Measurements from ENCODE around the gene MYCBP2.
A peak's percentile ranks its signal among the peaks of the same experiment; 100 is the strongest.

Gene MYCBP2

DNA sequence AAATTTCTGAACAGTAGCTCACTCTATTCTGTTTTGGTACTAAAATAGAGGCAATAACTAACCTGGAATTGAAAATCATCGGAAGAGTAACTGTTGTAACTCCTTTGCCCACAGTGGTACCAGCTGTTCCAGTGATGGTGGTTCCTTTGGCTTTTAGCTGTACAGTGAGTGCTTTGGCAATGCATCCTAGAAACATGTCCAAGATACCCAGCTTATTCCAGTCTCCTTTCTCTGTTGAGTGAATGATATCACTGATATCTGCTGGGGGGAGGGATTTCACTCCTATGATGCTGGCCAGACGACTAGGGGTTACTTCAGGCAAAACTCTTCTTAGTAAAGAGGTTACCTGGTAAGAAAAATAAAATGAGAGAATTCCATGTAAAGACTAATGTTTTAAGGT, 259.4 kb downstream of the MYCBP2 start:
- no peak for DNase-seq

DNA sequence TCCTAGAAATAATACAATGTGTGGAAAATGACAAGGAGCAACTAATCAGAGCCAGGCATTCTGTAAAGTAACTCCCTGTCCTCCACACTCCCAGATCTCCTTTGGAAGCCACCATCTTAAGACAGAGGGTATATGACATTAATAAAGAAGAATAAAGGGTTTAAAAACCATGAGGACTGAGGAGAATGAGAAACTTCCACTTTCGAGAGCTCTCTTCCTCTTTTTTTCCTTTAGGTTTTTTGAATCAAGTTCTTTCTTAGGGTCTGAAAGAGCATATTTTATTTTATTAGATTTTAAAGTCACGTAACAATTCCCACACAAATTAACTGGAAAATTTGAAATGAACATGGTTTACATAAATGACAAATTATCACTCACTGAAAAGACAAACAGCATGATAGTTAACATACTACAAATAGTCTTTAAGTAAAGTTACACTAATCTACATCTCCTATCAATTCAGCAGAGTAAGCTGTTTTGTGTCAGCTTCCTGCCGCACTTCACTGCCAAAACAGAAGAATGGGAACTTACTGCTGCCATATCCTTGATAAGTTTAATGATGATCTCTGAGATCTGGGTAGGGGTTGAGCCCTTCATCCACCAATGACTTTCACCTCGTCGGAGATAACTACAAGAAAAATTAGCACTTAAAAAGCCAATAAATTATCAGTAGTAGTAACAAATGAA, 261.3 kb downstream of the MYCBP2 start:
- no peak for DNase-seq

DNA sequence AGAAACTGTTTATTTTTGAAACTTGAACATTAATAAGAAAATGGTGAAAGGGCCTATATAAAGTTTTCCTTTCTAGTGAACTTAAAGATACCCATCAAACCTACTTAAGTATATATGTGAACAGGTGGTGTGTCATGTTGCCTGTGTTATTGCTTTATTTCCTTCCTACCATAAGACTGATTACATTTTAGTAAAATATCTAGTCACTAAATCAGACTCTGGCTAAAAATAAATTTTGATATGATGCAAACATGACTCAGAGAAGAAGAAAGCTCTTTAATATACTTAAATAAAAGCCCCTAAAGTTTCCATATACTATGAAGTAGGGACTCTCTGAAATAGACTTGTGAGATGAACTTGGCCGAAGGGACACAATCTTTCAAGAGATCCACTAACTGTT, 264.8 kb downstream of the MYCBP2 start:
- no peak for DNase-seq

DNA sequence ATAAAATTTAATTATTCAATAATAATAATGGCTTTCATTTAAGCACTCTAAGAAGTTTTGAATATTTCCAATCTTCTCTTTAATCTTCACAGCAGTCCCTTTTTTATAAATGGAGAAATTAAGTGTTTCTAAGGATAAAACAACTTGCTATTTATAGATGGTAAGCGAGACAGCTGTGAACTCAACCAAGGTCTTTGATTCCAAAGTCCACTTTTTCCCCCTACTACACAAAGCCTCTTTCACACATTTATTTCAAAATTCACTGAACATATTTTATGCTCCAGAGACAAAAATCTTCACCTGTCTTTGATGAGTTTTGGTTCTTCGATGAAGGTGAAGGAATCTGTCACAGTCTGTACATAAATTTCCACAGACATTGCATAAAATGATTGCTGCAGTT, 265.5 kb downstream of the MYCBP2 start:
- no peak for DNase-seq

DNA sequence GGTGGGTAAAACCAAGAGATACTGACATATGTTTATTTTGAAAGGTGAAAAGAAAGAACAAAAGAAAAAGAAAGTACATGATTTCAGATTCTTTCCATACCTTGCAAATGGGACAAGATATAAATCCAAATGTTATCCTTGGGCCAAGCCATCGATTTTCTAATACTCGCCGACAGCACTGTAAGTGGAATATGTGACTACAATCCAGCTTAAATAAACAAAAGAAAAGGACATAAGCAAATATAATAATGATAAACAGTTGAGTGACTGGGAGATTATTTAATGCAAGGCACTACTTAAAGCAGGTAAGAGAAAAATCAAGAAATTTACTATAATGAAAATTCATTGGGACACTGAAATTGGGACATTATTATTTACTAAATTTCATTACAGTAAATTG, 270.0 kb downstream of the MYCBP2 start:
- DNase-seq = no peak

DNA sequence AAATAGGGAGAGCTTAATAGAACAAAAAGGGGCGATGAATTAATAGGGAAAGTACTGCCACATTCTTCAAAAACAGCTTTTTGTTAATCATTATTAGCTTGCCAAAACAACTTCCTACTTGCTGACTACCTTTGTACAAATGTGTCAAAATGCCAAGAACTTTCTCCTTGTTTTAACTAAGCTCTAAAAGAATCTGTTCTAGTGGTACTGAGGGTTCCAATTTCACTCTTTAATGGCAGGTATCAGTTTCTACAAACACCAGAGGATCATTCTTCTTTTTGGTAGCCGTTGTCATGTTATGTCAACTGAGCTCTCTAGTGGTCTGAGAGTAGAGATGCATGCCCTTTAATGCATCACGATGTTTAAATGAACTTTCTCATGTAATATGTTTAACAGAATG, 270.5 kb downstream of the MYCBP2 start:
- no peak for DNase-seq

DNA sequence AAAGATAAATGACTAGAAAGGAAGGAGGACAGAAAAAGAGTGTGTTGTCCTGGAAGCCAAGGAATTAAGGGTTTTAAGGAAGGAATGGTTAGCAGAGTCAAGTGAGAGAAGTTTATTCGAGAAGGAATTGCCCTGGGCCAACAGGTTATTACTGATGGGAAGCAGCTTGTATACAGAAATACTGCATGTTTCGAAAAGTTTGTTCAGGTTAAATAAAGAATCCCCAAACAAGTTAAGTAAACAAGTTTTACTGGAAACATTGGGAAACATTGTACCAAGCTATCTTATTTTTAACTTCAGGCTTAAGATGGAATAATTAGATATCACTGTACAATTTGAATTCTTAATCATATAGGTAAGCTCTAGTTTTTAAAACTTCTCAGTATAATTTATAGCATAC, 271.7 kb downstream of the MYCBP2 start:
- no peak for DNase-seq

DNA sequence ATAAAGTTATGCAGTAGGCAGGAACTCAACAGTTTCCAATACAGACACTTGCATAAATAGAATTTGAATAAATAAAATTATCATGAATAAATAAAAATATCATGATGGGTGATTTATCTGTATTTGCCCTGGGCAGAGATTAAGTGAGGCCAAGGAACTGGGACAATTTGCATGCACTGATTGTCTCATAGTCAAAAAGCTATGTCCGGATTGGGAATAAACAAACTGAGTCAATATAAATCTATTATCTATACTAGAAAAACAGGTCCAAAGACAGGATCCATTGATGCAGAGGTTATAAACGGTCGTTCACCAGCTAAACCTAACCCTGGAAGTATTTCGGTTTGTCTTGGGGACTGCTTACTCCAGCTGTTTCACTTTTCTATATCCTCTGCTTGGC, 273.7 kb downstream of the MYCBP2 start:
- DNase-seq = no peak

DNA sequence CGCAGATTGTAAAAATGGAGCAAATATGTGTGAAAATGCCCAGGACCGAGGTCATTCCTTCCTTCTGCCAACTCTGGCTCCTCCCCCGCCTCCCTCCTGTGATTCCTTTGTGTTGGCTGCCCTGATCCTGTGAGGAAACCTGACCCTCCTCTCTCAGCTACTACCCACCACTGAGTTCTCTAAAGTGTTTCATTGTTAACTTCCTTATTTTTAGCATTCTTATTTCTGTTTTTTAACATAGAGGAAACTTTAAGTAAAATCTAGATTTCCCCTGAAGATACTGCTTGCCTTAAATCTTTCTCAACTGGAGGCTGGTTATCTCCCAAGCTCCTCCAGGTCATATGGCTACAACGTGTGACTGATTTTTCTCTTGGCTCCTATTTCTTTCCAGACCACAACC, 278.2 kb downstream of the MYCBP2 start:
- no peak for DNase-seq

DNA sequence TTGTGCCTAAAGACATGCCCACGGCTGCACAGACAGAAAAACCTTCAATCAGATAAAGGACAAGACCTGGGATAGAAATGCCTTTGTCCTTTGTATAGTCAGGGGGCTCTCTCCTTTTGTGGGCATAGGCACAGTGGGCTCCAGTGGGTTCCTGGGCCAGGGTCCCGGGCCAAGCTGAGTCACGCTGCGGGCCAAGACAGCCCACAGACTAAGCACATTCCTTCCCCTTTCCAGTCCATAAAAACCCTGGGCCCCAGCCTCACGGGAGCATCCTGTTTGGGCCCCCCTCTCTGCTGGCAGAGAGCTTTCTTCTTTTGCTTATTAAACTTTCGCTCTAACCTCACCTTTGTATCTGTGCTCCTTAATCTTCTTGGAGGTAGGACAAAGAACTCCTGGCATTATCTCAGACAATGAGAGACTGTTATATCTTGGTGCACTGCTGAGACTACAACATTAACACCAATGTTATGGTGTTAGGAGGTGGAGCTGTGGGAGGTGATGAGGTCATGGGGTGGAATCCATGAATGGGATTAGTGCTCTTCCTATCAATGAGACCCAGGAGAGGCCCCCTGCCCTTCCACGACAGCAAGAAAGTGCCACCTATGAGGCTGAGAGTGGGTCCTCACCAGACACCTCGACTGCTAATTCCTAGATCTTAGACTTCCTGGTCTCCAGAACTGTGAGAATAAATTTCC, 279.1 kb downstream of the MYCBP2 start:
- DNase-seq = no peak

DNA sequence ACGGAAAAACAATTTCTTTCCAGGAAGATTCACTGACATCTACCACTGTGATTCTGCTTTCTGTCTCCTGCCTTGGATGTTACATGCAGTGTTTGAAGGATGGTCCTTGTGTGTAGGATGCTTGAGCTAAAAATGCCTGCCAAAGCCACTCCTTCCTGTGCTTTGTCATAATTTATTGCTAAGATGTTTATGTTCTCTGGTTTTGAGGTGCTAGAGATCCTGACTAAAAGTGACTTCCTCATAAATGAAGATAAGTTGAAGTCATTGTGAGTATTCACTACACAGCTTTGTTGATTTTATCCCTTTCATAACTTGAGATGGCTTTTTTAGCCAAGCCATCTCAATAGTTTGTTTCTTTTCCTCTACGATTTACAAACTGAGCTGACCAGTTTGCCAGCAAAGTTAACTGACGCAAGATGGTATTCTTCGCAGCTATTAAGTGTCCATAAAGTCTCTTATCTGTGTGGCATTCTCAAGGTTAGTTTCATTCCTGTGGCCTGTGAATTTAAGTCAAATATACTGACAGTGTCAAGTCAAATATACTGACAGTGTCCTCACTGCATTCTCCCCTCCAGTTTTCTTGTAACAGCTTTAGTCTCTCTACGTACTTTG, 284.2 kb downstream of the MYCBP2 start:
- DNase-seq = no peak

DNA sequence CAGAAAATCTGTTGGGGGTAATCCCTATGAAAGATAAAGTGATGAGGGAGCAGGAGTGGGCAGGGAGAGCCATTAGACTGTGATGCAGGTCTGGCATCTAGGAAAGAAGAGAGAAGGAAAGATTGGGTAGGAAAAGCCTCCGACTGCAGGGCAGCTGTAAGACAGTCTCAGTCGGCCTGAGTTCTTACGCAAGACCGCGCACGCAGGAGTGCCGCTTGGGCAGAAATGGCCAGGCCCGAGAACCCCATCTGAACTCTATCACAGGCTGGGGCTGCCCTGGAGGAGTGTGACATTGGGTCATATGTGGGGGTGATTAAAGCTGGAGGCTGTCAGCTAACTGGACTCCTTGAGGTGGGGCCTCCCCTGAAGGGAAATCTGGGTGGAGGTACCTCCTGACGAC, 286.1 kb downstream of the MYCBP2 start:
- no peak for DNase-seq

DNA sequence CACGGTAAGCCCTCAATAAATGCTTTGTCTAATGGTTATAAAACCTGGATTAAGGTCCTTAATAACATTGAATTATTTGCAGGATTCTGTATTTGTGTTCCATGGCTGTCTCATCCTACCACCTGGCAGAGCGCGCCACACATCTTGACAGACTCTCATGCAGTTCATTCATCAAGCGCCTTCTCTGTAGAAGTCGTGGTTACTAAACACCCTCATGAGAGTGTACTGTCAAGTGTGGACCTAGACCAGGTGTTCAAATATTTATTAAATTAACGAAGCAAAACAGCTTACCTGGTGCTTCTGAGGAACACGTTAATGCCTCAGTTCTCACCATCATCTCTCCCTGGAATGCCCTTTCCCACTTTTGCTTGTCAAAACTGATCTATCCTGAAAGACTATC, 286.8 kb downstream of the MYCBP2 start:
- no peak for DNase-seq

DNA sequence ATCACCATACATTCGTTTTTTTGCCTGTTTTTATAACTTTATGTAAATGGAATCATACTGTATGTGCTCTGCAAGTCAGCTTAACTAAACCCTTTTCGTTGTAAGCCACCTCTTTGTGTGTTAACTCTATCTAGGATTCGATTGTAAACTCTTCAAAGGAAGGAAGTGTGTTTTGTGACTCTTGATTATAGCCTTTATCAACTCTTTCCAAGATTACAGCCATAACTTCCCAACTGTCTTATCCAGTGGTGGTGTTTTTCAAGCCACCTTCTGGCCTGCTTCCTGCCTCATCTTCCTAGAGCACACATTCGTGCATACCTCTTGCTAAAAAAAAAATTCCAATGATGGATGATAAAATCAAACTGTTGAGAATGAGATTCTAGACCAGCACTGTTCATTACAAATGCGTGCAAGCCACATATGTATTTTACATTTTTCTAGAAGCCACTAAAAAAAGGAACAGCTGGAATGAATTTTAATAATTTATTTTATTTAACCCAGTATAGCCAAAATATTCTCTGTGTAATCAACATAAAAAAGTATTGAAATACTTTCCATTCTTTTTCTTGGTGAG, 287.9 kb downstream of the MYCBP2 start:
- no peak for DNase-seq

DNA sequence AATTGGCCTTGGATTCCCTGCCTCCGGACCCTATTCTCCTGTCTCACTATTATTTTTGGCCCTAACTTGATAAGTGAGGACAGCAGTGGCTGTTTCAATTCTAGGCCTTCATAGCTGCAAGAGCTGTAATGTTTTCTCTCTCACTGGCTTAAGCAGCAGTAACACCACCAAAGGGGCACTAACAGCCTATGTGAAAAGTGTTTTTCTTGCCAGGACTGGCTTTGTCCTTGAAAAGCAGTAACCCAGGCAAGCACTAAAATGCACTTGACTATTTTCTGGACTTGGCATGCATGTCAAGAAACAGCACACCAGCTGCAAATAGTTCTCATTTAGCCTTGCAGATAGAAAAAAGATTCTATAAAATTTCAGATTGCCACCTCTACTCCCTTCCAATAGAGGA, 290.6 kb downstream of the MYCBP2 start:
- no peak for DNase-seq

DNA sequence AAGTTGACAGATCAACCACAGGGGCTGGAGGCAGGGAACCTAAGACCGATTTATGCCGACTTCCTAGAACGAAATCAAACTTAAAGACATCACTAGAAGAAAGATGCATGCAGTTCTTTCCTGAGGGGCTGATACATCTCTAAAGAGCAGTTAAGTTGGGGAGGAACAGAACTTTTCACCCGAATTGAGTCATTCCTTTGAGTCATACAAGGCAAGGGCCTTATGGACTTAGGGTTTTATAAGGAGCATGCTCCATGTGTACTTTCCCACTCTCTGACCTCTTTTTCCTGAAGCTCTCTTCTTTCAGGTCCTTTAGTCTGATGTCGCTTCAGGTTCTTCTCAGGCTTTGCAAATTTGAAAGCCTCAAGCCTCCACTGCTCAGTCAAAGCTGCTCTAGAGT, 292.0 kb downstream of the MYCBP2 start:
- DNase-seq = peak; percentile 56

DNA sequence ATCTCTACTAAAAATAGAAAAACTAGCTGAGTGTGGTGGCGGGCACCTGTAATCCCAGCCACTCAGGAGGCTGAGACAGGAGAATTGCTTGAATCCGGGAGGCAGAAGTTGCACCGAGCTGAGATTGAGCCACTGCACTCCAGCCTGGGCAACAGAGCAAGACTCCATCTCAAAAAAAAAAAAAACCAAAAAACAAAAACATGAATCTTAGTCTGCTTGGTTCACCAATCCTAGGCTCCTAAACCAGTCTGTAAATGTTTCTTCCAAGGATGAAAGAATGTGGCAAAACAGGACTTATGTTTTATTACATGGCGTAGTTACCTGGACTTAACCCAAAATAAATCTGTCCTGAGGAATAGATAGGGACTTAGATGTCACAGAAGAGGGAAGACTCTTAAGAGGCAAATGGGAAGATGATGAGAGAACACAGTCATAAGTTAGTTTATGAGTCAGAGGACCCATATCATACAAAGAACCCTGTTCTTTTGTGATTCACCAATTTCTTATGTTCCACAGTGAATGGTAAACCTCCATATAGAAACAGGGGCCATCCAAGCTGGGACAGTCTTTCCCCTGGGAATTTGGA, 293.1 kb downstream of the MYCBP2 start:
- peak; percentile 8 for DNase-seq

DNA sequence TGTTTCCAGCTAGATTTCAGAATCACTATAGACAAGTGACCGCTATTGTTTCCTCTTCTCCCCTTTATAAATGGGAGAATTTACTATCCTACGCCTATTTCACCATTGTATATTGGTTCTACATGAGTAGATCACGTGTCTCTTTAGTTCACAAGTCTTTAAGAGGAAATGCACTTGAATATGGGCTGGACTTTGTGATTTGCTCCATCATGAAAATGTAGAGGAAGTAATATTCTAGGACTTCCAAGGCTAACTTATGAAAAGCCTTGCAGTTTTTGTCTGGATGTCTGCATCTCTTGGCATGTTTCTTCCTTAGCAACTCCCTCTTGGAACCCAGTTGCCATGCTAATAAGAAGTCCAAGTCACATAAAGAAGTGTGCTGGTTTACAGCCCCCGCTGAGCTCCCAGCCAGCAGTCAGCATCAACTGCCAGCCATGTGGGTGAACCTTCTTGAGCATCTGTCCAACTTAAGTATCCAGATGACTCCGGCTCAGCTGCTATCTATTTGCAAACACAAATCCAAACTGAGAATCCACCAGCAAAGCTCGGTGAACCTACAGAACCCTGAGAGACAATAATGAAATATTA, 295.1 kb downstream of the MYCBP2 start:
- DNase-seq = no peak

DNA sequence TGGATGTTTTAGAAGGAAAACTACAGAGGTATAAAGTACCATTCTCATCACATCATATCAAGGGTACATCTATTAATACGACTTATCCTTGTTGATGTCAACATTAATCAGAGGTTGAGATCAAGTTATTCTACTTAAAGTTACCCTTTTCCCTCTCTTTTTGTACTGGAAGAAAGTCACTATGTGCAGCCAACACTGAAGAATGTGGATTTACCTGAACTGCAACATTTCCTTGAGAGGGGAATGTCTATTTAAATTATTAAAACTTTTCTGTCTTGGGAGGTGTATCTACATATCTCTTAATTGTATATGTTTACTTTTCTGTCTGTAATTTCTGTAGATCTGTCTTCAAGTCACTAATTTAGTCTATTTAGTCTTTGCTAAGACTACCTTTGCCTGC, 297.5 kb downstream of the MYCBP2 start:
- no peak for DNase-seq

DNA sequence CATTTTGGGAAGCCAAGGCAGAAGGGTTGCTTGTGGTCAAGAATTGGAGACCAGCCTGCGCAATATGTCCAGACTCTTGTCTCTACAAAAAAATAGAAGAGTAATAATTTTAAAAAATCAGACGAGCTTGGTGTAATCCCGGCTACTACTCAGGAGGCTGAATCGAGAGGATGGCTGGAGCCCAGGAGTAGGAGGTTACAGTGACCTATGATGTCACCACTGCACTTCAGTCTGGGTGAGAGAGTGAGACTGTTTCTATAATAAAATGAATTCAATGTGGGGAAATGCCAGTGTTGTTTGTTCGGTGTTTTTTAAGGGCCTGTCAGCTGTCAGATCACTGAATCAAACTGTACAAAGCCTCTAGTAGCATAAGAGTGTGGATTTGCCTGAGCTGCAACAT, 298.7 kb downstream of the MYCBP2 start:
- DNase-seq = peak; percentile 44

DNA sequence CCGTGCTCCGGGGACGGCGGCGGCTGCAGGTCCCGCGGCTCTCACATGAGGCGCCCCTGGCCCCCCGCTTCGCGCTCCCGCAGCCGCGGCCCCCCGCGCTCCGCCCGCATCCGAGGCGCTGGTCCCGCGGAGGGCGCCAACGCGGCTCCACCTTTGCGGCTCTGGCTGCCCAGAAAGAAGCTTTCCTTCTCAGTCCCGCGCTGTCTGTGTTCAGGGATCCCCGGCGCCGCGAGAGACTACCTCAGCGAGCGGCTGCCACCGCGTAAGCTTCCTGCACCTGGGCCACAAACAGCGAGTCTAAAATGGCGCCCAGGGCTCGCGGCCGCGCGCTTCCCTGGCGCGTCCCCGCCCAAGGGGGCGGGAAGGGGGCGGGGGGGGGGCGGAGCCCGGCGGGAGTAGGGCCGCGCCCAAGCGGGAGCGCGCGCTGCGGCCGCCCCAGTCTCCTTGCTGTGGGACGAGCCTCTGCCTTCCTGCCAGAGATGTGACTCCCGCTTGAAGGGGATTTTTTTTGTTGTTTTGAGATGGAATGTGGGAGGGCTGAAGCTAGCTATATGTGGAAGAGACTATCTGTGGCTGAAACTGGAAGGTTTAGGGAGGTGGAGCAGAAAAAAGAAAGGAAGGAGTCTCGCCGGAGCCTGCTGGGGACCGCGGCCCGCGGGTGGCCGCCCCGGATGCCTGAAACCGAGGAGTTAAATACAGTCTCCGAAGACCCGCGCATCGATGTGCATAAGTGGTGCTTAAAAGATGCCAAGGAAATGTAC, 299.9 kb downstream of the MYCBP2 start, which contains the start of gene FBXL3:
Gene FBXL3, minus strand, starts transcription at position 299 of the 761 bp plus-strand sequence. CDS start 5,299 bp downstream, outside the sequence.
- peak; percentile 93 for DNase-seq

DNA sequence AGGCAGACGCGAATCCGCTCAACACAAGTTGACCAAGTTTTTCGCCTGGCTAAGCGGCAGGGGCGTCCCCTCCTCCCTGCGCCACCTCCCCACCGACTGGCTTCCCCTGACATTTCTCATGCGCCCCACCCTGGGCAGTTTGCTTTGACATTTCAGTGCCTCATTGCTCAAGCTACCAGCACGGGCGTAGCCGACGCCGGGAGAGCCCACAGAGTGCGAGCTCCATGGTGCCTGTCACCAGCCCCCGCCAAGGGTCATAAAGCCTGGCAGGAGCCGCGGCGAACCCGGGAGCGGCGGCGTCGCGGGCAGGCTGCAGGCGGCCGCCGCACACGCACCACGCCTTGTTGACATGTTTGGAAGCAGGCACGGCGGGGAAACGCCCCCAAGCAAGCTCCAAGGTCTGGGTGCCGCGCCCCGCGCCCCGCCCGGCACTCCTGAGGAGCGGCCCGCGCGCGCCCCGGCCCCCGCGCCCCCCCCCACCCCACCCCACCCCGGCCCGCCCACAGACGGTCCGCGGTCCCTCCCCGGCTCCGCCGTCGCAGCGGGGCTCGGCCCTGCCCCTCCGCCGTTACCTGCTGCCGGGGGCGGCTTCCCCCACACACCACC, 300.5 kb downstream of the MYCBP2 start:
- peak; percentile 73 for DNase-seq

Measured in EL (cell line).